ENCODE measurements around the gene CEP72. TPM values are rescaled to one million over a fixed set of nuclear protein-coding genes. Genes with fewer than 3 reads are reported as not detected.

CEP72 gene
- total RNA-seq, 1 donor from 2014 or later = 20.1 TPM

DNA sequence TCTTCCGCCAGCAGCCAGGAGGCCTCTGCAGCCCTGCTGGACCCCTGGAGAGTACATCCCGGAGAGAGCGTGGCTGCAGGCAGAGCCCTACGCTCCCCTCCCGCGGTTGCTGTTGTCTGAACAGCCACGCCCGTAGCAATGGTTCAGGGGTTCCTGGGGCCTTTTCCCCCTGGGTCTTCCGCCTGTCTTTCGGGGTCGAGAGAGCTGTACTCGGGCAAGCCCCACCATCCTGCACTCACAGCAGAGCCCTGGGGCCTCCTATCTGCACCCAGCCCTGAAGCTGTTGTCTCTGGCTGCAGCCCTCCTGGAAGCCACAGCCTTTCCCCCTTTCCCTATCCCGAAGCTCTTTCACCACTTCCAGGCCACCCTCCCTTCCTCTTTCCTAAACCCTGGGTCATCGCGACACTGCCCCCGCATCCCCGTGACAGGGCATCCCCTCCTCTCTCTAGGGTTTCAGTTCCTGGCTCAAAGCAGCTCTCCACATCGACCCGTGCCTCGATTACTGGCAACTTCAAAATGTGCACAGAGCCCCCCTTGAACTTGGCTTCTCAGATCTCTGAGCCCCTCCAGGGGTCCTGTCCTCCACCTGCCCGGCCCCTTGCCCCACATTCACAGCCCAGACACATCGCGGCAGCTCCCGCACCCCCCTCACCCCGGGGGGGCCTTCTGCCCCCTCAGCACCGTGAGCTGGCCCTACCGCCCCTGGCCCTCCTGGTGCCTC, 43.9 kb upstream of the CEP72 start:
- H3K4me1 ChIP-seq = peaks cover 6% of the 10 kb centered on the region
- no peak overlapping the region for H3K27ac ChIP-seq
- H3K4me3 ChIP-seq = no peak overlapping the region
- H3K27me3 ChIP-seq = no peaks in the 10 kb centered on the region
- intact Hi-C loops (cut with DNase I) = no loop called here
- H3K36me3 ChIP-seq = no peaks in the 10 kb centered on the region
- no peaks in the 10 kb centered on the region for H3K9me3 ChIP-seq
- no peak for TF ChIP-seq CTCF (IDR thresholded peaks at IDR 0.05)
- TF ChIP-seq POLR2AphosphoS5 (IDR thresholded peaks at IDR 0.05; ENCODE audit: insufficient read depth in 1 of 2, low read depth in 1 of 2) = no peak
- TF ChIP-seq POLR2A (IDR thresholded peaks at IDR 0.05) = no peak
- no peak for DNase-seq (ENCODE audit: extremely low spot score in 2 of 2)

DNA sequence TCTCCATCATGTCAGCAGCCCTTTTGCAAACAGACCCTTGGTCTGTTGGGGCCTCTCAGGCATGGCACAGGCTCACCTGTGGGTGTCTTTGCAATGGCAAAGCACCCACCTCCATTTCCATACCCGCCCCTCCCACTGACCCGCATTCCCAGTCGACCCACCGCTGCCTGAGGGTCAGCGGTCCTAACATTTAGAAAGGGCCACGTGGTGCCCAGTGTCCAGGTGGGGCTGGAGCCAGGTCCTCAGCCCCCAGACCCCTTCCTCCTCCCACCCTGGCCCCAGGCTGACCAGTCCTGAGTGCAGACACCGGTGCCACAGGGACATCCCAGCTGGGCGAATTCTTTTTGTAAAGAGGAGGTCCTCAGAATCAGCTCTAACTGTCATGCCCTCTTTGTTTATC, 43.3 kb upstream of the CEP72 start:
- no peak for DNase-seq (ENCODE audit: extremely low spot score in 2 of 2)
- Histone ChIP-seq H3K9me3 (no peaks in the 10 kb centered on the region), H3K36me3 (no peaks in the 10 kb centered on the region), H3K27ac (no peak overlapping the region), H3K4me3 (no peak overlapping the region), H3K27me3 (no peaks in the 10 kb centered on the region), H3K4me1 (peaks cover 6% of the 10 kb centered on the region)
- intact Hi-C loops (cut with DNase I) = no loop called here
- TF ChIP-seq POLR2A (IDR thresholded peaks at IDR 0.05) = no peak
- TF ChIP-seq POLR2AphosphoS5 (IDR thresholded peaks at IDR 0.05; ENCODE audit: insufficient read depth in 1 of 2, low read depth in 1 of 2) = no peak
- no peak for TF ChIP-seq CTCF (IDR thresholded peaks at IDR 0.05)

DNA sequence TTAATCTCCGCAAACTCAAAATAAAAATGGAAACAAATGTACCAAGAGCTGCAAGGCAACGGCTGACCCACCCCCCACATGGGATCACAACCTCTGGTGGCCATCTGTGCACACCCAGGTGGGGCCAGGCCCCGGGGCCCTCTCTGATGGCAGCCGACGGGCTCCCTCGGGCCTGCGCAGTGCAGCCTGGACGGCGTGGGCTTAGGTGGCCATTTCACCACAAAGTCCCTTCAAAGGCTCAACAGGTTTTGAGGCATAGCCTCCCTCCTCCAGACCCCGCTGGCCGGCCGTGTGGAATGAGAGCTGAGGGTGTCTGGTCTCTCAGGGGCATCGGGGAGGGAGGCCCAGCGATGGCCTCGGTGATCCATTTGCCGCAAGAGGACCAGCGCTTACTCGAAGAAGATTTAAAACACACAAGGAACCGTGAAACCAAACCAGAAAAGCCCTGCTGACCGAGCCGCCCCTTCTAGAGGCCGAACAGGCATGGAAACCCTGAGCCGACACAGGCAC, 42.7 kb upstream of the CEP72 start:
- Histone ChIP-seq H3K36me3 (no peaks in the 10 kb centered on the region), H3K4me1 (peaks cover 6% of the 10 kb centered on the region), H3K4me3 (no peak overlapping the region), H3K9me3 (no peaks in the 10 kb centered on the region), H3K27ac (no peak overlapping the region), H3K27me3 (no peaks in the 10 kb centered on the region)
- no peak for DNase-seq (ENCODE audit: extremely low spot score in 2 of 2)
- intact Hi-C loops (cut with DNase I) = no loop called here
- no peak for TF ChIP-seq POLR2A (IDR thresholded peaks at IDR 0.05)
- TF ChIP-seq CTCF (IDR thresholded peaks at IDR 0.05) = no peak
- no peak for TF ChIP-seq POLR2AphosphoS5 (IDR thresholded peaks at IDR 0.05; ENCODE audit: insufficient read depth in 1 of 2, low read depth in 1 of 2)

- H3K36me3 ChIP-seq = no peaks in the 10 kb centered on the region
Measured at GRCh38 chr5:569868-570361, 42.2 kb upstream of the CEP72 start.

More at GRCh38 chr5:569868-570361, 42.2 kb upstream of the CEP72 start:
- no peak for DNase-seq (ENCODE audit: extremely low spot score in 2 of 2)
- Histone ChIP-seq H3K27me3 (no peaks in the 10 kb centered on the region), H3K4me1 (peaks cover 6% of the 10 kb centered on the region), H3K27ac (no peak overlapping the region), H3K4me3 (no peak overlapping the region), H3K9me3 (no peaks in the 10 kb centered on the region)
- TF ChIP-seq POLR2A (IDR thresholded peaks at IDR 0.05) (no peak), POLR2AphosphoS5 (IDR thresholded peaks at IDR 0.05; ENCODE audit: insufficient read depth in 1 of 2, low read depth in 1 of 2) (no peak), CTCF (IDR thresholded peaks at IDR 0.05) (no peak)
- intact Hi-C loops (cut with DNase I) = no loop called here
